ENCODE measurements around the gene ARHGAP42.

- TF ChIP-seq EGR1 (IDR thresholded peaks at IDR 0.05; ENCODE audit: low read depth in 2 of 2) (no peak), TAF1 (conservative IDR thresholded peaks at IDR 0.05) (no peak), MAX (IDR thresholded peaks at IDR 0.05) (no peak), RAD21 (IDR thresholded peaks at IDR 0.05) (no peak), SP1 (IDR thresholded peaks at IDR 0.05) (no peak), ATF3 (IDR thresholded peaks at IDR 0.05) (no peak), REST (IDR thresholded peaks at IDR 0.05) (no peak), YY1 (IDR thresholded peaks at IDR 0.05) (no peak), JUND (IDR thresholded peaks at IDR 0.05) (no peak)
- TF ChIP-seq, protein P1, sequence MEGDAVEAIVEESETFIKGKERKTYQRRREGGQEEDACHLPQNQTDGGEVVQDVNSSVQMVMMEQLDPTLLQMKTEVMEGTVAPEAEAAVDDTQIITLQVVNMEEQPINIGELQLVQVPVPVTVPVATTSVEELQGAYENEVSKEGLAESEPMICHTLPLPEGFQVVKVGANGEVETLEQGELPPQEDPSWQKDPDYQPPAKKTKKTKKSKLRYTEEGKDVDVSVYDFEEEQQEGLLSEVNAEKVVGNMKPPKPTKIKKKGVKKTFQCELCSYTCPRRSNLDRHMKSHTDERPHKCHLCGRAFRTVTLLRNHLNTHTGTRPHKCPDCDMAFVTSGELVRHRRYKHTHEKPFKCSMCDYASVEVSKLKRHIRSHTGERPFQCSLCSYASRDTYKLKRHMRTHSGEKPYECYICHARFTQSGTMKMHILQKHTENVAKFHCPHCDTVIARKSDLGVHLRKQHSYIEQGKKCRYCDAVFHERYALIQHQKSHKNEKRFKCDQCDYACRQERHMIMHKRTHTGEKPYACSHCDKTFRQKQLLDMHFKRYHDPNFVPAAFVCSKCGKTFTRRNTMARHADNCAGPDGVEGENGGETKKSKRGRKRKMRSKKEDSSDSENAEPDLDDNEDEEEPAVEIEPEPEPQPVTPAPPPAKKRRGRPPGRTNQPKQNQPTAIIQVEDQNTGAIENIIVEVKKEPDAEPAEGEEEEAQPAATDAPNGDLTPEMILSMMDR (IDR thresholded peaks at IDR 0.05; ENCODE audit: low read depth, low read length, missing input control): no peak
These were observed 19.1 kb downstream of the ARHGAP42 start for GRCh38 chr11:100706179-100706578.

Data from liver (tissue), 3 donors.